GDM1 (cell line): ENCODE data around the gene ZNRF4.
"Not testable (repeated sequence)": the region's sequence is repeated elsewhere in the genome, so short reads cannot be mapped to it uniquely, and the experiment has no call there.

Experiments
- DNase-seq: peaks from one replicate; lab custom pipeline; 2025; lab: John Stamatoyannopoulos, UW

ZNRF4 gene

DNA sequence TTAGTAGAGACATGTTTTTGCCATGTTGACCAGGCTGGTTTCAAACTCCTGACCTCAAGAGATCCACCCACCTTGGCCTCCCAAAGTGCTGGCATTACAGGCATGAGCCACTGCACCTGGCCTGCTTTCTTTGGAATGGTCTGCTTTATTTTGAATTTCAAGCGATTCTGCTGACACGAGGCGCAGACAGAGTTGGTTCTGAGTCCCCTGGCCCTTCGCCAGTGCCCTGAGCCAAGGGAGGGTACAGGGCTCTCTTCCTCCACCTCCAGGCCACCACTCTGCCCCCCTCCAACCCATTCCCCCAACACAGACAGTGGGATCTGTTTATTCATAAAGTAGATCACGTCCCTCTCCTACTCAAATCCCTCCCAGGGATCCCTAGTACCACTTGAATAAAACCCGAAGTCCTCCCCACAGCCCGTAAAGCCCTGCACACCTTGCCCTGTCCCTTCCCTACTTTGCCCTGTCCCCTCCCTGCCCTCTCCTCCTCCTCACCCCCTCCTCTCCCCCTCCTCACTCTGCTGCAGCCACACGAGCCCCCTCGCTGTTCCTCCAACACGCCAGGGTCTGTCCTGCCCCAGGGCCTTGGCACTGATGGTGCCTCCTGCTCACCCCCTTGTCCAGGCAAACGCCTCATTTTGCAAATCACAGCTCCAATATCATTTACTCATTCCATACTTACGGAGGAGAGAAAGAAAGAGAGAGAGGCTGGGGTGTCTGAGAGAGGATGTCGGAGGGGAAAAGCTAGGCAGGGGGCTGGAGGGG lies 22.4 kb downstream of the ZNRF4 start:
- no peak for DNase-seq

DNA sequence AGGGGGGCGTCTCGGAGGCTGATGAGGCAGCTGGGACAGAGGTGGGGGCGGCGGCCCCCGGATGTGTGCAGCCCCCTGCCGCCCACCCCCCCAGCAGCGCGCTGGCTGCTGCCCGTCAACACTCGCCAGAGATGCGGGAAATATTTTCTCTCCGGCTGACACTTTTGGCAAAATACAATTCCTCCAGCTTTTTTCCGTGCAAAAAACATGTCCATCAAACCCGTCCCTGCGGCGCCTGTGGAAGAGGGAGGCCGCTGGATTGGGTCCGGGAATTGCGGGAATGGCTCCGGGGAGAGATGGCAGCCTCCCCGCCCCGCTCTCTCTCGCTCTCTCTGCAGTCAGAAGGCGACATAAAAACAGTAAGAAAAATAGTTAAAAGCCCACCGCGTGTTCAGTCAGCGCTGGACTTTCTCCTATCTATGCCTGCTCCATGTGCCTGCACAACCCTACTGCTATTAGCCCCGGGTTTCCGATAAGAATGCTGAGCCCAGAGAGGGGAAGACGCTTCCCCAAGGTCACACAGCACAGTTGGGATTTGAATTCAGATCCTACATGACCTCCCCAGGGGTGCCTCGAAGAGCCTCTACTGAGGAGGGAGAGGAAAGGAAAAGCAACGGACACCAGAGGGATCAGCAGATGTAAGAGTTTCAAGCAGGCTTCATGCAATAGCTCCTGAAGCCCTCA lies 23.2 kb downstream of the ZNRF4 start:
- DNase-seq: no peak

GRCh38 chr19:5478925-5479588 lies 23.8 kb downstream of the ZNRF4 start:
- DNase-seq: no peak

- no peak for DNase-seq
These were observed 24.7 kb downstream of the ZNRF4 start for GRCh38 chr19:5479958-5480357.

- DNase-seq: no peak
These were observed 25.2 kb downstream of the ZNRF4 start for GRCh38 chr19:5480427-5480836.

- DNase-seq: no peak
These were observed 26.7 kb downstream of the ZNRF4 start for GRCh38 chr19:5481957-5482356.

DNA sequence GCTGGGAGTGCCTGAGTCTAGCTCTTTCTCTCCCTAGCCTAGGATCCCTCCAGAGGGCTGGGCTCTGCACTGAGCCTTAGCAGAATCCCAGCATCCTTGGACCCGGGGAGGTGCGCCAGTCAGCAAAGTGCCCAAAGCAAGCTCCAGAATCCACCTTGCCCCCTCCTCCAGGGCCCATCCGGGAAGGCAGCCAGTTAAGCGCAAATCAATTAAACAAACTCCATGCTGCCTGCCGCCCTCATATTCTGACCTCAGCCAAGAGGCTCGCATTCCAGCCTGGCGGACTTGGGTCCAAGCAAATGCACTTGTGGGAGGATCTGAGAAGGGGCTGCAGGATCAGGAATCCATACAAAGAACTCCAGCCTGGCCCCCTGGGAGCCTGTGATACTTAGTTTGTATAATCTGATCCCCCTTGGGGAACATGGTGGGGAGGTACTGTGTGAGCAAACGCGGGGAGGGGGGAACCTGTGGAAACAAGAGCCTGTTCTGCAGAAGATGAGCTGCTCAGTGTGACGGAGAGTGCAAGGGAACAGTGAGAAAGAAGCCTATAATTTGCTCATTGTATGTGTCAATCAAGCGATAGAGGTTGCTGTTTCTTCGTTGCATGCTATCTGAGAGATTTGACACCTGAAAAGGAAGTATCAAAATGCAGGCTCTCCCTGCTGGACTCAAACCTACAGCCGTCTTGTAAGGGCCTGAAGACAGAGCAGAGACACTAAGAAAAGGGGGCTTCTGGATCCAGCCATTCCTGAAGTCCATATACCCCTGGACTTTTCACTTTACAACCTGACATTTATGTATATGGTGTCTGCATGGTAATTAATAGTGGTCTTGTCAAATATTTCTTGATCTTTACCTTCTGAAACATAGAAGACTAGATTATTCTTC lies 29.4 kb downstream of the ZNRF4 start:
- DNase-seq: no peak

- DNase-seq: no peak
These were observed 30.0 kb downstream of the ZNRF4 start for GRCh38 chr19:5485286-5485636.

DNA sequence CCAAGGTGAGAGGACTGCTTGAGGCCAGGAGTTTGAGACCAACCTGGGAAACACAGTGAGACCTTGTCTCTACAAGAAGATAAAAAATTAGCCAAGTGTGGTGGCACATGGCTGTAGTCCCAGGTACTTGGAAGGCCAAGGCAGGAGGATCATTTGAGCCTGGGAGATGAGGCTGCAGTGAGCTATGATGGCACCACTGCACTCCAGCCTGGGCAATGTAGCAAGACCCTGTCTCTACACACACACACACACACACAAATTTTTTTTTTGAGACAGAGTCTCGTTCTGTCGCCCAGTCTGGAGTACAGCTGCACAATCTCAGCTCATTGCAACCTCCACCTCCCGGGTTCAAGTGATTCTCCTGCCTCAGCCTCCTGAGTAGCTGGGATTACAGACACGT lies 30.4 kb downstream of the ZNRF4 start:
- DNase-seq: not testable (repeated sequence)

DNA sequence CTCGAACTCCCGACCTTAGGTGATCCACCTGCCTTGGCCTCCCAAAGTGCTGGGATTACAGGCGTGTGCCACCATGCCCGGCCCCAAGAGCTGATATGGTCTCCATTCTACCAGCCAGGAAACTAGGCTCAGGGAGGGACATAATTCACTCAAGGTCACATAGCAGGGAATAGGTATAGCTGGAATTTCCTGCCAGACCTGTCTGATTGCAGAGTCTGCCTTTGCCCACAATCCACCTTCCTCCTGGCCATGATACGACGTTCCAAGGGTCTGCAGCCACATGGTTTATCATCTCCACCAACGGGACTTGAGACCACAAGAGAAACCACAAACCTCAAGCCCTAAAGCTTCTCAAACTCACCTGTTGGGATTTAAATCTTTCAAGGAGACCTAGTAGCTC lies 32.0 kb downstream of the ZNRF4 start:
- DNase-seq: no peak

GRCh38 chr19:5489551-5489950 lies 34.3 kb downstream of the ZNRF4 start:
- no peak for DNase-seq

- no peak for DNase-seq
These were observed 36.3 kb downstream of the ZNRF4 start for GRCh38 chr19:5491565-5491964.

DNA sequence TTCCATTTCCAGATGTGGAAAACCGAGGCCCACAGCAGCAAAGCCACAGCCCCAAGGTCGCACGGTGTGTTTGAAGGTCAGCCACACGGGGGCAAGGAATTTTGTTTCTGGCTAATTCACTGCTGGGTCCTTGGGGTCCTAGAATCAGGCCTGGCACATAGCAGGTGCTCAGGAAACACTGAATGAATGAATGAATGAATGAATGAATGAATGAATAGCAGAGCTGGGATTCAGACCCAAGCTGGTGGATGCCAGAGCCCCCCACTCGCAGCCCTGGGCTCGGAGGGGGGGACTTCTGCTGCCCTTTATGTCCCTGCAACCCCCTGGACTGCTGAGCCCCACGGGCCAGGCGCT lies 37.0 kb downstream of the ZNRF4 start:
- no peak for DNase-seq

DNA sequence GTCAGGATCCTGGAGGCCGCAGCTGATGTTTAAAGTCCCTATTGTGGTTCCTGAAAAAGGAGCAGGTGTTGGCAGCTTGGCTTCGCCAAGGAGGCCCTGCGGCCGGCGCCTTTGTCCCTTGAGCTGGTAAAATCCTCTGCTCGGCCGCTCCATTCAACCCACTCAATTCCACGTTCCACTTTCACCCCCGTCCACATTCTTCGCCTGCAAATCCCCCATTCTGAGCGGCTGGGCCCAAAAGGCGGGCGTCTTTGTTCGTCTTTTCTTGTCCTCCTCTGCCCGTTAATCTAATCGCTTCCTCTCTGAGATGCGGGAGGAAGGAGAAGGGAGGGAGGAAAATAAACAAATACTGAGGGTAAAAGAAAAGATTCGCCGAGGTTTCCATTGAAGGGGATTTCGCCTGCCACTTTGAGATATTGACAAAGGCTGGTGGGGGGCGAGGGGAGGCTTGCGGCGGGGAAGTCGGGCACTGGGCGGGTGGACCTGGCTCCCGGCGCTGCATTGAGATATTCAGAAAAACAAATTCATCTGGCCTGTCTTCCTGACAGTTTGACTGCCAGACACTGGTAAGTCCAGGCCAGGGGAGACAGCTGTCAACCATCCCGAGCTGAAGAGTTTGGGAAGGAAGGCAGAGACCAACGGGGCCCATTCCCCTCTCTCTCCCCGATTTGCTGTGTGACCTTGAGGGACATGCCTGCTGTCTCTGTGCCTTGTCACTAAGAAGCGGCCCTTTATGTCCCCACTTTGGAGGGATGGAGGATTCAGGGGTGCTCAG lies 37.6 kb downstream of the ZNRF4 start:
- DNase-seq: no peak

DNA sequence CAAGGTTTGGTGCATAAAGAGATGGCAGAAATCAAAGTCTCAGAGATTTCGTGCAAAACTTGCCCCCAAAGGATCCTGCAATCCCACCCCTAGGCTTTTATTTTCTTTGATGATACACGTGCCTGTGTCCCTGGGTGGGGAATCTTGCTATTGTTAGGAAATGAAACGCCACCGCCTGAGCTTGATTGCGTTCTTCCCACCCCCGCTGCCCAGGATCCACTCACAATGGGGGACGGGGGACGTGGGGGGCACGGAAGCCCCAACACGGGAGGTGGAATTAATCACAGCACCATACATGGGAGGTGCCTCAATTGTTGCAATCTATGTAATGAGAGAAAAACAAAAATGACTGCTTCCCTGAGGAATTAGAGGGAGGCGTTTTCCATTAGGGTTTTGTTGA lies 39.6 kb downstream of the ZNRF4 start:
- DNase-seq: no peak

DNA sequence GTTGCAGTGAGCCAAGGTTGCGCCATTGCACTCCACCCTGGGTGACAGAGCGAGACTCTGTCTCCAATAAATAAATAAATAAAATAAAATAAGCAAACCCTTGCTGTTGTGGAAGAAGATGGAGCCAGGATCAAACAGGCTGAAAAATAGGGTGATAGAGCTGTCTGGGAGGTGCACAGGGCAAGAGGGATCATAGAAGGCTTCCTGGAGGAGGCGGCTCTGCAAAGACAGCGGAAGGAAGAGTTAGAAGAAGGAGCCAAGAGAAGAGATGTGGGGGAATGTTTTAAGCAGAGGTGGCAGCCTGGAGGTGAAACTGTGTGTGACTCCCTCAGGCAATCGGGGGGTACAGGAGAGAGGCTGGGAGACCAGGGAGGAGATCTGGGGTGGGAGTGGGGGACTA lies 40.6 kb downstream of the ZNRF4 start:
- no peak for DNase-seq

DNA sequence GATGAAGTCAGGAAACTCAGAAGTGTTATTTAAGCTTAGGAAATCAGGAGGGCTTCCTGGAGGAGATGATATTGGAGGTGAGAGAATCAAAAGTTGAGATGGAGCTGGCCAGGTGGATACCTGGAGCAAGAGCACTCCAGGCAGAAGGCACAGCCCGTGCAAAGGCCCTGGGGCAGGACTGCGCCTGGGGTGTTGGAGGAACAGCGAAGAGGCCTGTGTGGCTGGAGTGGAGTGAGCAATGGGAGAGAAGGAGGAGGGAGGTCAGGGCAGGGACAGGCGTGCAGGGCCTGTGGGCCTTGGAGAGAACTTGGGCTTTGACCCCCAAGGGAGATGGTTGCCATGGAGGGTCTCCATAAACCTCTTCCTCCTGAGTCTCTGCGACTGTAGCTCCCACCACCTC lies 42.1 kb downstream of the ZNRF4 start:
- DNase-seq: no peak

DNA sequence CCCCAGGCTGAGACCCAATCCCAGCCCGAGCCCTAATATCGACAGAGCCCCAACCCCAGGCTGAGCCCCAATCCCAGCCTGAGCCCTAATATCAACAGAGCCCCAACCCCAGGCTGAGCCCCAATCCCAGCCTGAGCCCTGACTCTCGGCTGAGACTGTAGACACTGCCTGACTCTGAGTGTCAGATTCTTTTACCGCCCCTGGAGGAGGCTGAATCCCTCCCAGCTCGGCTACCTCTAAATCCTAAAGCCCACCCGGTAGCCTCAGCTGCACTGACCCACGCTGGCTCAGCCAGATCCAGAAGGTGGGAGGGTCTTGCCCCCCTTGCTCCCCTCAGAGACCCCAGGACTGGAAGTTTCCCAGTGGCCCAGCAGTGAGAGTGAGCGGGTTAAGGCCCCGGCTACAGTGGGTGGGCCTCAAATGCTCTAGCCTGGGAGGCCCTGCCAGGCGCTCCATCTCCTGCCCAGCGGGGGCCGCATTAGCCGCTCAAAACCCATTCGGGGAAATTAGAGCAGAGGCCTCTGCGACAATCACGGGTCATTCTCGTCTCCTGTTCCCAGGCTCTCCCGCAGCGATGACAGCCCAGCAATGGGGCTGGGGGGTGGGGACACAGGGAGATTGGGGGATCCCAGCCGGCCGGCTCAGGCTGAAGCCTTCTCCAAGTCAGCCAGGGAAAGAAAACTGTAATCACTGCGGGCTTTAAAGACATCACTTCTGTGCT lies 43.8 kb downstream of the ZNRF4 start:
- DNase-seq: no peak

DNA sequence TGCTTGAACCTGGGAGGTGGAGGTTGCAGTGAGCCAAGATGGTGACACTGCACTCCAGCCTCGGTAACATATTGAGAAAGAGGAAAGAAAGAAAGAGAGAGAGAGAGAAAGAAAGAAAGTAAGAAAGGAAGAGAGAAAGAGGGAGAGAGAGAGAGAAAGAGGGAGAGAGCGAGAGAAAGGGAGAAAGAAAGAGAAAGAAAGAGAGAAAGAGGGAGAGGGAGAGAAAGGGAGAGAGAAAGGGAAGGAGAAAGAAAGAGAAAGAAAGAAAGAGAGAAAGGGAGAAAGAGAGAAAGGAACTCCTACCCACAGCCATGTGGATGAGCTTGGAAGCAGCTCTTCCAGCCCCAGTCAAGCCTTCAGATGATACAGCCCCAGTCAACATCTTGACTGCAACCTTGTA lies 46.7 kb downstream of the ZNRF4 start:
- no peak for DNase-seq

DNA sequence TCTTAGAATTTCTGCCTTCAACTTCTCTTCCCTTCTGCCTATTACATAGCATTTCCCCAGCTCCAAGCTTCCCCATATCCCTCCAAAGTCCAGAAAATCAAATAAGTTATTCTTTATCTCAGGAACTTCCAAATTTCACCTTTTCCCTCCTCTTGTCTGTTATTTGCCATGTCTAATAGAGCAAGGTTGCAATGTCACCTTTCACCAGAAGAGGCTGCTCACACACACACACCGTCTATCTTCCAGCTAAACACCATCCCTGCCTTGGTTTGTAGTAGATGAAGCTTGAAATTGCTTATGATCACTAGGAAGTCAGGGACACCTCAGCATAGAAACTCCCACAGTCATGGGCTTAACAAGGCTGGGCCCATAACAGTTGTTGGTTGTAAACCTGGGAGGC lies 48.4 kb downstream of the ZNRF4 start:
- no peak for DNase-seq

GRCh38 chr19:5504114-5504513 lies 48.9 kb downstream of the ZNRF4 start:
- no peak for DNase-seq
